T47D (cell line): ENCODE results near the gene TGFBR3L.

Source experiments
- DNase-seq, 2 experiments: peaks; one replicate each; pipeline versions ENCODE4 v3.0.0 to v3.0.0-alpha.2; 2011 to 2012; ENCODE audit warnings: low read depth in 1 of 2, low spot score in 1 of 2
- JUND ChIP-seq: IDR thresholded peaks from 2 replicates; pipeline ENCODE4 v1.6.1; 2012; ENCODE audit warnings: low read depth
- in situ Hi-C: cut with HindIII; loops from 2 replicates; pipeline ENCODE4 v1.10.0; 2016; ENCODE audit warnings: low sequenced_read_pairs, low pct_unique_long_range_greater_than_20kb

The TGFBR3L gene

DNA sequence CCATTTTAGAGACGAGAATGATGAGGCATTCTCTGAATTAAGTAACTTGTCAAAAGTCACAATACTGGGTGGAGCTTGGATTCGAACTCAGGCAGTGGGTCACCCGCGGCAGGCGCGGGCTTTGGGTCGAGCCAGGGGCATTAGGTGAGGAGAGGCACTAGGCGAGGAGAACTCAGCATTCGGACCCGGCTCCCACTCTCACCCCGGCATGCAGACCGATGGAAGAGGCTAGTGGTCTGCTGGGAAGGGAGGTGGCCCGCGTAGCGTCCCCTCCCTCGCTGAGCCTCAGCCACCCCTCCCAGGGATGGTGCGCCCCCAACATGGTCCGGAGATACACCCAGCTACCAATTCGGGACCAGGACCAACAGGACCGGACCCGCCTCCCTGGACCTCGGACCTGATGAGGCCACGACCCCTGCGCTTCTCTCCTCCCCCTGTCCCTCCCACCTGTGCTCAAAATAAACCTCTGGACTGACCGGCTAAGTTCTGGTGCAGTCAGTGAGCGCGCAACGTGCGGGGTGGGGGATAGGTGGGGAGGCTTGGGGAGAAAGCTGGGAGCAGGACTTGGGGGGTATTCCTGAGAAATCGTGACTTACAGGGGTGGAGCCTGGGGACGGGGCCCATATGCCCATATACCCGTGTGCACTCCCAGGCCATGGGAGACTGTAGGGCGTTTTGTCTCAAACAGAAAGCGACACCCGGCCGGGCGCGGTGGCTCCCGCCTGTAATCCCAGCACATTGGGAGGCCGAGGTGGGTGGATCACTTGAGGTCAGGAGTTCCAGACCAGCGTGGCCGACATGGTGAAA lies 4.2 kb downstream of the TGFBR3L start:
- DNase-seq: no peak
- in situ Hi-C loops: no loop called here
- TF ChIP-seq JUND: no peak

DNA sequence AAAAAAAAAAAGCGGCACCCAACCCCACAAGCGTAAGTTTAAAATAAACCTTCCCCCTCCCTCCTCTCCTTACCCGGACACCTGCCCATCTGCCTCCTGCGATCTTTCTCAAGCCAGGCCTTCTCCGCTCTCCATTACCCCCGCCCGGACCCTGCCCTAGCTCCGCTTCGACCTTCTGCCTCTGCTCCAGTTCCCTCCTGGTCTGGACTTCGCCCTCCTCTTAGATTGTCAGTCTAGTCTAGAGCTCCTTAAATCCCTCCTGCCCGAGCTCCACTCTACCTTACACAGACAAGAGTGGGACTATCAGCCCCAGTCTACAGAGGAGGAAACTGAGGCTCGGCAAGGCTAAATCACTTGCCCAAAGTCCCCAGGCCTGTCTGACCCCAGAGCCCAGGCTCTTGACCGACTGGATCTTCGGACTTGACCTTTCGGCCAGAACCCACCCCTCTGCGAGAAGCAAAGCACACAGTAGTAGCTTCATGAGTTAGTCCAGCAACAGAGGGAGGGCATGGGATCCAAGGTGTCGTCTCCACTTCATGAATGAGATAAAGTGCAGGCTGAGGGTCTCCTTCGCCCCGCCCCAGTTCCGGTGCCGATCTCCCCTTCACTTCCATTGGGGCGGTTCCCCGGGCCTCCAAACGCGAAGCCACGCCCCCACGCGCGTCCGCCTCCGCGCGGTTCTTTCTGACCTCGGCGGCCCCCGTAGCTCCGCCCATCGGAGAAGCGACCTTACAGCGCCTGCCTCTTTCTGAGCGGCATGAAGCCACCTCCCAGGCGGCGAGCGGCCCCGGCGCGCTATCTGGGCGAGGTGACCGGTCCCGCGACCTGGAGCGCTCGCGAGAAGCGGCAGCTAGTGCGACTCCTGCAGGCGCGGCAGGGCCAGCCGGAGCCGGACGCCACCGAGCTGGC lies 5.2 kb downstream of the TGFBR3L start, which contains the start of gene SNAPC2:
SNAPC2 (plus strand) TSS at position 729 of the 909 bp plus-strand sequence; CDS start at position 758, 29 bp downstream.
- no peak for TF ChIP-seq JUND
- in situ Hi-C loops: no loop called here
- DNase-seq: peak; percentile 68 to 94

DNA sequence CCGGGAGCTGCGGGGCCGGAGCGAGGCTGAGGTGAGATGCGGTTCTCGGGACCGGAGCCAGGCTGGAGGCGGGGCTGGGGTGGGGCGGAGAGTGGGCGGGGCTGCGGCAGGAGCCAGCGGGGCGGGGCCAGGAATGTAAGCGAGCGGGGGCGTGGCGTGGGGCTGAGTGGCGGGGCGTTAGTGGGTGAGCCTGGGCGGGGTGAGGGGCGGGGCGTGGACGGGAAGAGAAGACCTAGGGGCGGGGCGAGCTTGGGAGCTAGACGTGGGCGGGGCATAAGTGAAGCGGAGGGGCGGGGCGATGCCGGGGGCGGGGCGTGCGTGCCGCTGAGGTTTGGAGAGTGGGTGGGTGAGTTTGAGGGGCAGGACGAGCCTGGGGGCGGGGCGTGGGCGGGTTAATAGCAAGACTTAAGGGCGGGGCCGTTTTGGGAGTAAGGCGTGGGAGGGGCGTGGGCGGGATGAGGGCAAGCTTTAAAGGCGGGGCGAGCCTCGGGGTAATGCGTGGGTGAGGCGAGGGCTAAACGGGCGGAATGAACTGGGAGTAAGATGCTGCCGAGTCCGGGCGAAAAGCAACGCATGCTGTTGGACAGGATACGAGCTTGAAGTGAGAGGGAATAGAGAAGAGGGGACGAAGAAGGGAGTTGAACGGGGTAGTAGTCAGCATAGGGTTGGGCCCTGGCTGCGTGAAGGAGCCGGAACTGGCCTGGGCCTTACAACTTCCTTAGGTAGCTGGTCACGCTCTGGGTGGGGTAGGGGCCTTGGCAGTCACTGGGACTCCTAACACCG lies 6.1 kb downstream of the TGFBR3L start:
- peak; percentile 76 to 97 for DNase-seq
- in situ Hi-C loops: no loop called here
- TF ChIP-seq JUND: no peak

DNA sequence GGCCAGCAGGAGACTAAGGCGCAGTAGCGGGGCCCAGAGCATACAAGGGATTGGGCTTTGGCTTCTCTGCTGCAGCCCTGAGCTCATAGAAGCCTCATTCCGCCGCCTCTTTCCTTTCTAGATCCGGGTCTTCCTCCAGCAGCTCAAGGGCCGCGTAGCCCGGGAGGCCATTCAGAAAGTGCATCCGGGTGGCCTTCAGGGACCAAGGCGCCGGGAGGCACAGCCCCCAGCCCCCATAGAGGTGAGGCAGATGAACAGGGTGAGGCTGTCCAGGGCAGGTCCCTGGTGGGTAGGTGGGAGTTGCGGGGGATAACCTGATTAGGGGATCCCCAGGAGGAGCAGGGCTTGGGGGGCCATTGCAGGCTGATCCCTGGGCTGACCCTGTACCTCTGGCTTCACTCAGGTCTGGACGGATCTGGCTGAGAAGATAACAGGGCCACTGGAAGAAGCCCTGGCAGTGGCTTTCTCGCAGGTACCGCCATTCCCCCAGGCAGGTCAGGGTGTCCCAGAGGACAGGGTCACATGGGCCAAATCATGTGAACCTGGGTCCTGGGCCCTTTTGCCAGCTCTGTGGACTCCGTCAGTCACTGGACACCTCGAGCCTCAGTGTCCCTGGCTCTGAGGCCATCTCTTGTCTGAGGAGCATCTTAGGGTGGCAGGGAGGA lies 6.8 kb downstream of the TGFBR3L start:
- in situ Hi-C loops: no loop called here
- DNase-seq: no peak
- TF ChIP-seq JUND: no peak

DNA sequence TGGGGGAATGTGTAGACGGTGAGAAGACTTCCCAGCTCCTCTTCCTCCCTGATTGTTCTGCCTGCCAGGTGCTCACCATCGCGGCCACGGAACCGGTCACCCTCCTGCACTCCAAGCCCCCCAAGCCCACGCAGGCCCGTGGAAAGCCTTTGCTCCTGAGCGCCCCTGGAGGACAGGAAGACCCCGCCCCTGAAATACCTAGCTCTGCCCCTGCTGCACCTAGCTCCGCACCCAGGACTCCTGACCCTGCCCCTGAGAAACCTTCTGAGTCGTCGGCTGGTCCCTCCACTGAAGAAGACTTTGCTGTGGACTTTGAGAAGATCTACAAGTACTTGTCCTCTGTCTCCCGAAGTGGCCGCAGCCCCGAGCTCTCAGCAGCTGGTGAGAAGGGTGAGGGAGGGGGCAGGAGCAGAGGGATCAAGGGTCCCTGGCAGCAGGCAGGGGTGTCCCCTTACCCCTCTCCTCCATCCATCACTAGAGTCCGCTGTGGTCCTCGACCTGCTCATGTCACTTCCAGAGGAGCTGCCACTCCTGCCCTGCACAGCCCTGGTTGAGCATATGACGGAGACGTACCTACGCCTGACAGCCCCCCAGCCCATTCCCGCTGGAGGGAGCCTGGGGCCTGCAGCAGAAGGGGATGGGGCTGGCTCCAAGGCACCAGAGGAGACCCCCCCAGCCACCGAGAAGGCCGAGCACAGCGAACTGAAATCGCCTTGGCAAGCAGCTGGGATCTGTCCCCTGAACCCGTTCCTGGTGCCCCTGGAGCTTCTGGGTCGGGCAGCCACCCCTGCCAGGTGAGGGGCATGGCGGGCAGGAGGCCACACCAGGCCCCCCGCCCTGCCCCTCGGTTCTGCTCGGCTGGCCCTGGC lies 7.6 kb downstream of the TGFBR3L start:
- in situ Hi-C loops: no loop called here
- no peak for DNase-seq
- no peak for TF ChIP-seq JUND

DNA sequence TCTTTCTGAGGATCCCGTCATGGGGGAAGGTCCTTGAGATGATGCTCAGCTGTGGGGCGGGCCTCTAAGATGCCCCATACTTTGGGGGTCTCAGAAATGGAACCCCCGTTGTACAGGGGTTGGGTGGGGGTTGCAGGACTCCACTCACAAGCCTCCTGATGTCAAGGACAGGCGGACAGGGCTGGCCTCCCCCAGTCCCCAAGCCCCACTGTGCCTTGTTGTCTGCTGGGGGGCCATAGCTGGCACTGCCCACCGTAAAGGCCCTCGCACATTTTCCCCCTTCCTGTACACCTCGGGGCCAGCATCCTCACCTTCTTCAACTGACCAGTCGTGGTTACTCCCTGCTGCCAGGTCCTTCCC lies 8.2 kb downstream of the TGFBR3L start:
- no peak for TF ChIP-seq JUND
- no peak for DNase-seq
- in situ Hi-C loops: no loop called here

DNA sequence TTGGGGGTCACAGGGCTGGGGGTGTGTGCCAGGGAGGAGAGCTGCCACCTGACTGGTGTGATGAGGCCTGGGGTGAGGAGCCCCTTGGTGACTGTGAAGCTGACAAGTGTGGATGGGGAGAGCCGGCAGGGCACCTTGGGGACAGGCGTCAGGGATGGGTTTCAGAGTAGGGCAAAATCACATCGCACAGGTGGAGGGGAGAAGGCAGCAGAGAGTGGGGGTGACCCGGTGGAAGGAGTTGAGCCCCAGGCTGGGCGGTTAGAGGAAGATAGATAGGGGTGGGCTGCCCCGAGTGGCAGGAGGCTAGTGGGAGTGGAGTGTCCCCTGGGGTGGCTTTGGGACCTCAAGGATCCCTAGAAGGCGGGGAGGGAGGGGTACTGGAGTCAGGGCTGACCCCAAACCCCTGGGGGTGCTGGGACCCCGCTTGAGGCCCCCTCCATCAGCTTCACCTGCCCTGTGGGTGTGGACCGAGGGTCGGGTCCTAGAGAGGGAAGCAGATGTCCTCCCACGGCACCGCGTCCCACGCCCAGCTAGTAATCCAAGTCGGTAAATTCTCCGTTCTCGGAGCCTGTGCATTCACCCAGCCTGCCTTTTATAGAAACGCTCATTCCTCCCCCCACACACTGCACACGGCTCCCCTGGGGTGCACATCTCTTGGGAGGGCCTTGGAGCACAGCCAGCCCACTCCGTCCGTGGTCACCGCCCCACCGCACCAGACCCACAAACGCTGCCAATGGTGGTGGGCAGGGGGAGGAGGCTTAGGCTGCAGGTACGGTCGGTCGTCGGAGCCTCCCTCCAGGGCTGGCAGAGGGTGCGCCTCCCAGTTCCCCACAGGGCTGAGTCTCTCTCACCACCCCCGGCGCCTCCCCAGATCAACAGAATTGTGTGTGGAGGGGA lies 8.9 kb downstream of the TGFBR3L start:
- no peak for DNase-seq
- TF ChIP-seq JUND: no peak
- in situ Hi-C loops: no loop called here

DNA sequence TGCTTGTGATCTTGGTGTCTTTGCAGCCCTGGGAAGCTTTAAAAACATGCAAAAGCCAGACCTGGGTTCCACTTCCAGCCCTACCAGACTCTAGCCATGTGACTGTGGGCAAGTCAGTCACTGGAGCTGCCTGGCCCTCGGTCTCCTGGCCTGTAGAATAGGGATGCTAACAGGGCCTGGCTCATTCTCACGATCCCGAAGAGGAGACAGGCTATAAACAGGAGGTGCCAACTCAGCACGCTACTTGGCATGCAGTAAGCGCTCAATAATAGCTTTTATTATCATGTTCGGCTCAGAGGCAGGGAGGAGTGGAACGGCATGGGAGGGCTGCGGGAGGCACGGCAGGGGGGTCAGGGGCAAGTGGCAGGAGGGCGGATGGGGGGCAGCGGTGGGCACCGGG lies 9.6 kb downstream of the TGFBR3L start:
- in situ Hi-C loops: no loop called here
- DNase-seq: no peak
- TF ChIP-seq JUND: no peak

DNA sequence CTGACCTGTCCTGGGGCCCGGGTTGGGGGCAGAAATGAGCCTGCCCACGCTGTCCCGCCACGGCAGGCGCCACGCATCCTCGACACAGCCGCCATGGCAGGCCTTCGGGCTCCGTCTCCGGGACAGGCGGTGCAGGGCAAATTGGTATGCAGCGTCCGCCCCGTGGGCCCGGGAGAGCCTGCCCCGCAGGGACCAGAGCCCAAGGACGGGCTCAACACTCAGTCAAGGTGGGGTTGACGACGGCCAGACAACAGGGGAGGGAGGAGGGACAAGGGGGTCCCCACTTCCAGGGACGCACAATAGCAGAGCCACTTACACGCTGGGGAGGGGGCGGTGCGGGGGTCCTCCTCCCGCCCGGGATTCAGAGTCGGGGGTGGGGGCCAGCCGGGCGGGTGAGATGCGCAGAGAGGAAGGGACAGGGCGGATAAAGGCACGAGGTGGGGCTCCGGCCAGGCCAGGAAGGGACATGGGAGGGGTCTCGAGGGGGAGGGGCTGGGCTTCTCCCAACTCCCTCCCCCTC lies 10.1 kb downstream of the TGFBR3L start:
- in situ Hi-C loops: no loop called here
- TF ChIP-seq JUND: no peak

DNA sequence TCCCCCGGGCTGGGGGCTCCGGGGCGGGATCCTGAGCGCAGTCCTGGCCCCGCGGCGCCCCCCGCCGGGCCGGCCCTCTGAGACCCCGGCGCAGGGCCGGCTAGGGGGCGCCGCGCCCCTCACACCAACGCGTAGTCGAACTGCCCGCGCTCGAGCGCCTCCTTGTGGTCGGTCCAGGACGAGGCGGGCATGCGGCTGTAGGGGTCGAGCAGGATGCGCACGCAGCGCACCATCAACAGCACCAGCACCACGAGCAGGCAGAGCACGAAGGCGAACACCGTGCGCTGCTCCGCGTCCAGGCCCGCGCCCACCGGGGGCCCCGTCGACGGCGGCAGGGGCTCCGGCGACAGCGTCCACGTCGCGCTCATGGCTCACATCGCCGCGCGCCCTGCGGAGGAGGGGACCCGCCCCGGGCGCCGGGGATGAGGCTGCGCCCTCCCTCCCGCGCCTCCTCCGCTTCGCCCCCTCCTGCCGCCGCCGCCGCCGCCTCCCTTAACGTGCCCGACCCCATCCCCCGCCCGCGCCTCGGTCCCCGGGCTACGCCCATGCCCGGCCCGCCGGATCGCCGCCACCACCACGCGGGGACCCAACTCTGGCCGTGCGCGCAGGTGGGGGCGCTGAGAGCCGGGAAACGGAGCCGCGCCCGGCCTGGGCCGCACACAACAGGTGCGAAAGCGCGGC lies 10.7 kb downstream of the TGFBR3L start:
- DNase-seq: peak; percentile 65 to 69
- in situ Hi-C loops: no loop called here
- TF ChIP-seq JUND: no peak

More for the DNA sequence above, 10.1 kb downstream of the TGFBR3L start:
- no peak for DNase-seq
